ENCODE data around the gene PCBD2.
"Not testable (repeated sequence)": the region's sequence is repeated elsewhere in the genome, so short reads cannot be mapped to it uniquely, and the experiment has no call there.

Gene PCBD2

GRCh38 chr5:134963098-134963497 is 58.2 kb downstream of the PCBD2 start:
- no peak for DNase-seq (ENCODE audit: low spot score)

DNA sequence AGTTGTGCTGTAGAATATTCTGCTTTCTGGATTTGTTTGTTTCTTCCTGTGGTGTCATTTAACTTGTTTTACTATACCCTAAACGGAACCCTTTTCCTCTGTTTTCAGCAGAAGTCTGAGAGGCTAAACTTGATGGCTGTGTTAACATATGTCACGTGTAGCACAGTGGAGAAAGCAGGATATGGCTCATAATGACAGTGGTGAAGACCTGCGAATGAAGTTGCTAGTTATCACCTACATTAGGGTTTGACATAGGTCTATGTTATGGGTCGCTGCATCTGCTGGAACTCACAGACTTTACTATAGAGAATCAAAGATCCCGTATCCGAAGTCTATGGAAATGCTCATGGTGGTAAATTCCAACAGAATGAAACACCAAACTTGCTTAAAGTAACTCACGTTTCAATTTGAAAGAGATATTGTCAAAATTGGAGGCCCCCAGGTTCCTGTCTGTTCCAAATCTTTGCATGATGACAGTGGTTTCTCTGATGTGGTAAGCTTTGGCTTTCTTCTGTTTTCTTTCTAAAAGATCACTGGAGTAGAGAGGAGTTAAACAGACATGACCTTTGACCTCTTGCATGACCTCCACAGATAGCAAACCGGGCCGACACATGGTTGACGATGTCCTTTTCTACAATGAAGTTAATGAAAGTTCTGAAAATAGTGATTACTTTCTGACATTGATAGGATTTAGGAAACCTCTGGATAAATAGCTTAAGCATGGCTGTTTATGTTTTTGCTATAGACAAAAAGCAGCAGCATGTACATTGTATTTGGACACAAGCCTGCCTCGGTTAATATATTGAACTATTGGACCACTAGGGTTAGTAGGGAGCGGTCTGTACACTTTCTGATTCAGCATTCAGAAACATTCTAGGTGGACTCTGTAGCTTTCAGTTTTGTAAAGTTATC is 59.7 kb downstream of the PCBD2 start:
- no peak for DNase-seq (ENCODE audit: low spot score)

DNA sequence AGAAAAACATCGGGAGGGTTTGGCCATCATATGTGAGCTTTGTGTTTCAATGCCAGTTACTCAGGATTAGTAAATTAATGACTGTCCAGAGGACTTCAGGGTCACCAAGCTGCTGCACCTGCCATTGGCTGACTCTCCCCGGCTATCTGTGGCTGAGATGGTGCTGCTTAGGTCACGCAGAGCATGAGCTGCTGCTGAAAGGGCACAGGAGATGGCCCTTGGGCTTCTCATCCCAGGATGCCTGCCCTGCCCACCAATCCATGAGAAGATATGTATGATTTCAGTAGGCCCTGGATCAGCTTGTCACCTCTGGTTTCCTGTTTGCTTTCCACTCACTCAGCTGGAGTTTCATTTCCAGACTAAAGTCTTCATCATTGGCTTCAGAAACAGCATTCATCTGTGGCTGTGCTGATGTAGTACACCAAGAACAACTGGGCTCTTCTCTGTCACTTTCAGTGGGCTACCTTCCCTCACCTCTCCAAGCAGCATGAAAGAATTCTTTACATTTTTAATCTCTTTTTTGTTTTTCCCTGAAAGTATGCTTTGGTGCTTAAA is 60.4 kb downstream of the PCBD2 start:
- DNase-seq (ENCODE audit: low spot score): no peak

DNA sequence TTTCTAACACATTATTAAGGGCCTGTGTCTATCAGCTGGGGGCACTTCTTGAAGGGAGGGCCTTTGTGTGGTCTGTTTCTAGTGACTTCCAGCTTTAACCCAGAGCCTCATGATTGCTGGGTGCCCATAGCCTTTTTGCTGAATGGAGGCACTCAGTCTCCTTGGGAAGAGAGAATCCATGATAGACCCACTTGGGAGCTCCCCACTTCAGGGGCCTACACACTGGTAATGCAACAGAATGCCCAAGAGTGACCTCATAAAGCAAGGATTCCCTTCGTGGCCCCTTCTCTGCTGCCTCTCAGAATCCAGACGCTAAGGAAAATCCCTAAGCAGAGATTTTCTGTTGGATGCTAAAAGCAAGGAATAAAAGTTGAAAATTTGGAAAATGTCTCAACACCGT is 62.7 kb downstream of the PCBD2 start, which contains the start of gene CATSPER3:
Gene CATSPER3 (plus strand): TSS at position 301 of the 400 bp plus-strand sequence. CDS start 85 bp downstream, at position 386.
- no peak for DNase-seq (ENCODE audit: low spot score)

- DNase-seq (ENCODE audit: low spot score): no peak
These were observed 63.1 kb downstream of the PCBD2 start for GRCh38 chr5:134968055-134968454.

- DNase-seq (ENCODE audit: low spot score): no peak
These were observed 64.2 kb downstream of the PCBD2 start for GRCh38 chr5:134969166-134969565.

GRCh38 chr5:134975078-134975715 is 70.3 kb downstream of the PCBD2 start:
- DNase-seq (ENCODE audit: low spot score): no peak

- DNase-seq (ENCODE audit: low spot score): no peak
These were observed 70.9 kb downstream of the PCBD2 start for GRCh38 chr5:134975843-134976242.

DNA sequence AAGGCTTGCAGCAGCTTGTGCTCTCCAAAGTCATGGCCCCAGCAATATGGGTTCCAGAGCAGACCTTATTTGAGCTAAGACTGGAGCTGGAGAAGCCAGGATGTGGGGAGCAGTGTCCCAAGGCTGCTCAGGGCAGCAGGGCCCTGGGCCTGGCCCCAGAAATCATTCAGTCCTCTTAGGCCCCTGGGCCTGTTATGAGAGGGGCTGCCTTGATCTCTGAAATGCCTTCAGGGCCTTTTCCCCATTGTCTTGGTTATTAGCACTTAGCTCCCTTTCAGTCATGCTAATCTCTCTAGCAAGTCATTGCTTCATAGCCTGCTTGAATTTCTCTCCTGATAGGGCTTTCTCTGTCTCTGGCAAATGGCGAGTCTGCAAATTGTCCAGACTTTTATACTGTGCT is 71.9 kb downstream of the PCBD2 start:
- no peak for DNase-seq (ENCODE audit: low spot score)

GRCh38 chr5:134979416-134979815 is 74.5 kb downstream of the PCBD2 start:
- DNase-seq (ENCODE audit: low spot score): no peak

GRCh38 chr5:134982230-134982629 is 77.3 kb downstream of the PCBD2 start:
- DNase-seq (ENCODE audit: low spot score): no peak

DNA sequence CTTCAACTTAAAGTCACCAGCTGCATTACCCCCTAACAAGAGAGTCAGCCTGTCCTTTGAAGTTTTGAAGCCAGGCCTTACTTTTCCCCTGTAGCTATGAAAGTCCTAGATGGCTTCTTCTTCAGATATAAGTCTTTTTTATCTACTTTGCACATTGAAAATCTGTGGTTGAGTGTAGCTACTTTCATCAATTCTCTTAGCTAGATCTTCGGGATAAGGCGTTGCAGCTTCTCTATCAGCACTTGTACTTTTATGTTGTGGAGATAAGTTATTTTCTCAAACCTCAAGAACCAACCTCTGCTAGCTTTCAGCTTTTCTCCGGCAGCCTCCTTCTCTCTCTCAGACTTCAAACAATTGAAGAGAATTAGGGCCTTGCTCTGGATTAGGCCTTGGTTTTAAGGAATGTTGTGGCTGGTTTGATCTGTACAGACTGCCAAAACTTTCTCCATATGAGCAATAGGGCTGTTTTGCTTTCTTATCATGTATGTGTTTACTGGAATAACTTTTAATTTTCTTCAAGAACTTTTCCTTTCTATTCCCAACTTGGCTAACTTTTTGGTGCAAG is 84.4 kb downstream of the PCBD2 start:
- no peak for DNase-seq (ENCODE audit: low spot score)

DNA sequence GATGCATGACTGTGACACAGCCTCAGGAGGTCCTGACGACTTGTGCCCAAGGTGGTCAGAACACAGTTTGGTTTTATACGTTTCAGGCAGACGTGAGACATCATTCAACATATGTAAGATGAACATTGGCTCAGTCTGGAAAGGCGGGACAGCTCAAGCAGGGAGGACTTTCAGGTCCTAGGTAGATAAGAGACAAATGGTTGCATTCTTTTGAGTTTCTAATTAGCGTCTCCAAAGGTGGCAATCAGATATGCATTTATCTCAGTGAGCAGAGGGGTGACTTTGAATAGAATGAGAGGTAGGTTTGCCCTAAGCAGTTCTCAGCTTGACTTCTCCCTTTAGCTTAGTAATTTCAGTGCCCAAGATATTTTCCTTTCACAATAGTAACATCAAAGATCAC is 85.3 kb downstream of the PCBD2 start:
- not testable (repeated sequence) for DNase-seq (ENCODE audit: low spot score)

- DNase-seq (ENCODE audit: low spot score): no peak
These were observed 87.2 kb downstream of the PCBD2 start for GRCh38 chr5:134992148-134992547.

- DNase-seq (ENCODE audit: low spot score): no peak
These were observed 88.2 kb downstream of the PCBD2 start for GRCh38 chr5:134993161-134993560.

DNA sequence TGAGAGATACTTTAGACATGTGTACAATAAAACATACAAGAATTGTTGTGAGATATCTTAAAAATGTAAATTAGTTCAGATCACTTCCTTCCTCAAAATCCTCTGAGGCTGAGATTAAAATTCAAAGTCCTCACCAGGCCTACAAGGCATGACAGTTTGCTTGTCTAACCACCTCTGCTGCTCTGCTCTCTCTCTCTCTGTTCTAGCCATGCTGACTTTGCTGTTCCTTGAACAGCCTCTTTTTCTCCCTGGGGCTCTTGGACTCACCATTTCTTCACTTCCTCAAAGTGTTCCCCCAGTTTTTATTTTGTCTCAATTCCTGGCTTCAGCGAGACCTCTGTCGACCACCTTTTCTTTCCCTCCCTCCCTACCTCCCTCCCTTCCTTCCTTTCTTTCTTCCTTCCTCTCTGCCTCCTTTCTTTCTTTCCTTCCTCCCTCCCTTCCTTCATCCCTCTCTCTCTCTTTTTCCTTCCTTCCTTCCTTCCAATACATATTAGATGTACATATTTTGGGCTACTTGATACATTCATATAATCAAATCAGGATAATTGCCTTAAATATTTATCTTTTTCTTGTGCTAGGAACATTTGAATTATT is 89.7 kb downstream of the PCBD2 start:
- DNase-seq (ENCODE audit: low spot score): peak; percentile 6

DNA sequence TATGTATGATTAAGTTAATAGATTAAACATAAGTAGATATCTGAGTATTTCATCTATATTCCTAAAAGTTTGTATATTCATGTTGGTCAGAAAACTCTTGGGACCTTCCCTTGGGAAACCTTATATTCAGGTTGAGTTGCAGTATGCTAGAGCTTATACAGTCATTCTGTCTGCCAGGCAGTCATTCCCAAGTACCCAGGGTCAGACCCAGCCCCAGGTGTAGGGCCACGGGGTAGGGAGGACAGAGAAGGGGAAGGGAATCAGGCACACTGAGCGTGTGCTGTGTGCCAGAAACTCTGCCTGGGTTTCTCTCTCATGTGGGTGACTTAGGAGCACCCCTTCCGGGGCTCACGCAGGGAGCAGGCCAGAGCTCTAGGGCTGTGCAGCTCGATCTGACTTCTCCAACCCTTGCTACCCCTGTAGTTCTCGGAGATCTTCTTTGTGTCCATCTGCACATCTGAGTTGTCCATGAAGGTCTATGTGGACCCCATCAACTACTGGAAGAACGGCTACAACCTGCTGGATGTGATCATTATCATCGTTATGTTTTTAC is 91.0 kb downstream of the PCBD2 start:
- DNase-seq (ENCODE audit: low spot score): peak; percentile 4

DNA sequence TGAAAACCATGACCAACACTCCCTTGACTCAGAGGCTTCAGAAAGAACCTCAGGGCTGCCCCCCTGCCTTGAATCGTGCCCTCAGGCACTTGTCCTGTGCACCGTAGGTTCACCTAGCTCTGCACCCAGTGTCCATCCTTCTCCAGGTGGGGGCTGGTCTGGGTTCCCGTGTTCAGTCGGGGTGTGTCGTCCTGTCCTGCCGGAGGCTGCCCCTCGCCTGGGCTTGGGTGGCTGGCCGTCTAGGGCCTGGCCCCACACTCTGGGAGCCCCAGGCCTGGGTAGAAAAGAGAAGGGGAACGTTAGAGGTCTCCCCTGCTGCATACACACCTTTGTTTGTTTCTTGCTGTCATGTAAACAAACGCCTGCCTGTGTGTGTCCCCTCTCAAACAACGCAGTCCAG is 92.1 kb downstream of the PCBD2 start:
- no peak for DNase-seq (ENCODE audit: low spot score)

DNA sequence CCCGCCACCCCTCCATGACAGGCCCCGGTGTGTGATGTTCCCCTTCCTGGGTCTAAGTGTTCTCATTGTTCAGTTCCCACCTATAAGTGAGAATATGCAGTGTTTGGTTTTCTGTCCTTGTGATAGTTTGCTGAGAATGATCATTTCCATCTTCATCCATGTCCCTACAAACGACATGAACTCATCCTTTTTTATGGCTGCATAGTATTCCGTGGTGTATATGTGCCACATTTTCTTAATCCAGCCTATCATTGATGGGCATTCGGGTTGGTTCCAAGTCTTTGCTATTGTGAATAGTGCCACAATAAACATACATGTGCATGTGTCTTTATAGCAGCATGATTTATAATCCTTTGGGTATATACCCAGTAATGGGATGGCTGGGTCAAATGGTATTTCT is 93.1 kb downstream of the PCBD2 start:
- not testable (repeated sequence) for DNase-seq (ENCODE audit: low spot score)

DNA sequence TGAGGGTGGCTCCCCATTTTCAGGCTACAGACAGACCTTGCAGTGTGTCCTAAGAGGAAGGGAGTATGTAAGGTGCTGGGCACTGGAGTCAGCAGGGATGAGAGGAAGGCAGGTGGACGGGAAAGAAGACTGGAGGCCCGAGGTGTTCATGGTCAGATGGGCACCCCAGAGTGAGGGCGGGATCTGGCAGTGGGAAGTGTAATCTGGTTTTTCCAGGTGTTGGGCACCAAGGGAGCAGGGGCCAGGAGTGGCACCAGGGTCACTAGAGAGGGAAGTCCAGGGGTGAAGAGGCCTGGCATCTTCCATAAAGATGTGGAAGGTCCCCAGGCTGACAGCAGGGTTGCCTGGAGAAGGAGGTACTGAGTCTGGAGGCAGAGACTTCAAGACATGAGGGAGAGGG is 99.4 kb downstream of the PCBD2 start:
- DNase-seq (ENCODE audit: low spot score): no peak

GRCh38 chr5:135005076-135005475 is 100.1 kb downstream of the PCBD2 start:
- no peak for DNase-seq (ENCODE audit: low spot score)

DNA sequence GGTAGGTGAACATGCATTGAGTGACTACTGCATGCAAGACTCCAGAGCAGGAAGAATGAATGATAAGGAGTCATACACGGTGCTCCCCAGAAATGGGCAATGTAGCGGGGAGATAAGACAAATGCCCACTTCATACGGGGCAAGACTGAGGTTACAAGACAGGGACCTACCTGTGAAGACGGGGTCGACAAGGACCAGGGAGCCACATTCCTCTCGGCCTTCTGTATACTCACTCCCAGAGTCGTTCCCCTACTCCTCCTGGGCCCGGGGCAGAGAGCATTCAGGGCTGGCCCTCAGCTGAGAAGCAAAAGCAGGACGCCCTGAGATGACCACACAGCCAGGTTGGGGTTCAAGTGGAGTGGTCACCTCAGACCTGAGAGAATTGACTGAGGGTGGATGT is 102.4 kb downstream of the PCBD2 start:
- DNase-seq (ENCODE audit: low spot score): no peak

Measured in iPS-NIHi11 (cell line).